Stimulated activated CD8-positive, alpha-beta memory T cell treated with anti-CD3 and anti-CD28 coated beads, Interleukin-4, amount 100 ng/mL, for 1 hour (primary cell): ENCODE data around the gene TFAM.
"Not testable (repeated sequence)": the region's sequence is repeated elsewhere in the genome, so short reads cannot be mapped to it uniquely, and the experiment has no call there.

Experiments used
- DNase-seq, 2 donors: peaks; one replicate each; pipeline ENCODE4 v3.0.0-alpha.2; 2020; ENCODE audit warnings: low read depth in 2 of 2, low spot score in 1 of 2

The TFAM gene

GRCh38 chr10:58372607-58373441 lies 12.4 kb upstream of the TFAM start:
- no peak for DNase-seq

GRCh38 chr10:58373442-58373827 lies 11.8 kb upstream of the TFAM start:
- DNase-seq = no peak

- no peak for DNase-seq
Observed at GRCh38 chr10:58382489-58382995, 2.7 kb upstream of the TFAM start.

- DNase-seq = no peak
Observed at GRCh38 chr10:58384095-58384494, 1.1 kb upstream of the TFAM start.

- DNase-seq = no peak
Observed at GRCh38 chr10:58384544-58384998, 639 bp upstream of the TFAM start.

GRCh38 chr10:58385784-58386112 lies 538 bp downstream of the TFAM start:
- no peak for DNase-seq

- DNase-seq = no peak
Observed at GRCh38 chr10:58389024-58389423, 3.8 kb downstream of the TFAM start.

GRCh38 chr10:58393317-58393716 lies 8.1 kb downstream of the TFAM start:
- DNase-seq = no peak

- DNase-seq = no peak
Observed at GRCh38 chr10:58394471-58394870, 9.3 kb downstream of the TFAM start.

- no peak for DNase-seq
Observed at GRCh38 chr10:58396057-58396456, 10.8 kb downstream of the TFAM start.

- no peak for DNase-seq
Observed at GRCh38 chr10:58397830-58398229, 12.6 kb downstream of the TFAM start.

- no peak for DNase-seq
Observed at GRCh38 chr10:58399410-58399809, 14.2 kb downstream of the TFAM start.

GRCh38 chr10:58400609-58401008 lies 15.4 kb downstream of the TFAM start:
- no peak for DNase-seq

- no peak for DNase-seq
Observed at GRCh38 chr10:58404001-58404400, 18.8 kb downstream of the TFAM start.

- no peak for DNase-seq
Observed at GRCh38 chr10:58409956-58410610, 24.9 kb downstream of the TFAM start.

GRCh38 chr10:58412502-58412961 lies 27.3 kb downstream of the TFAM start:
- no peak for DNase-seq

- DNase-seq = no peak
Observed at GRCh38 chr10:58414270-58415041, 29.2 kb downstream of the TFAM start.

- DNase-seq = no peak
Observed at GRCh38 chr10:58415757-58416156, 30.5 kb downstream of the TFAM start.

GRCh38 chr10:58417902-58418301 lies 32.7 kb downstream of the TFAM start:
- DNase-seq = not testable (repeated sequence)

- no peak for DNase-seq
Observed at GRCh38 chr10:58424176-58424575, 39.0 kb downstream of the TFAM start.

GRCh38 chr10:58428436-58428835 lies 43.2 kb downstream of the TFAM start:
- DNase-seq = not testable (repeated sequence)

- DNase-seq = no peak
Observed at GRCh38 chr10:58431903-58432302, 46.7 kb downstream of the TFAM start.
